GM12878 (cell line): ENCODE measurements around the gene PIAS1. TPM values are rescaled to one million over a fixed set of nuclear protein-coding genes. Genes with fewer than 3 reads are reported as not detected.

Experiments
- ATAC-seq: fragments of 200-7000 bp; cut with Tn5 transposase; 3 replicates; pipeline ENCODE4 v1.9.1; 2020; ENCODE audit warnings: mild to moderate bottlenecking, moderate library complexity
- BruUV-seq: library from RNA; stranded (reverse); fragments of 400-500 nt; replicated peaks from 2 replicates; lab custom pipeline; 2021; lab: Mats Ljungman, UMichigan
- CTCF ChIA-PET: fragments of 300-600 bp; sonication (Branson Sonifier 250); formaldehyde crosslinking; extraction: SDS; loops from one replicate; lab custom pipeline; 2021; ENCODE audit warnings: inconsistent platforms; lab: Yijun Ruan, JAX
- POLR2A ChIA-PET: fragments of 350-600 bp; formaldehyde crosslinking; extraction: SDS; loops from one replicate; lab custom pipeline; 2021; ENCODE audit warnings: inconsistent platforms; lab: Charles Lee
- RAD21 ChIA-PET: fragments of 300-600 bp; sonication (Branson Sonifier 250); formaldehyde crosslinking; loops from one replicate; lab custom pipeline; 2023; ENCODE audit warnings: antibody characterized with exemption; ENCODE audit not compliant: unreplicated experiment; lab: Charles Lee
- SMC1A ChIA-PET: fragments of 300-600 bp; sonication (Branson Sonifier 250); formaldehyde crosslinking; loops from one replicate; lab custom pipeline; 2023; ENCODE audit not compliant: unreplicated experiment, uncharacterized antibody; lab: Charles Lee
- DNase-seq: peaks from one replicate; pipeline ENCODE4 v3.0.0-alpha.2; 2011; ENCODE audit warnings: low read depth, low spot score
- FAIRE-seq: peaks from 3 replicates; lab custom pipeline; 2011; peaks lifted over from hg19 to GRCh38; lab: Jason Lieb, UNC
- H2AFZ ChIP-seq: 2 replicates; pipeline ENCODE4 v1.6.0; 2011; ENCODE audit warnings: low read depth, low read length, control low read depth; ENCODE audit not compliant: control insufficient read depth
- H3K27ac ChIP-seq: 2 replicates; pipeline ENCODE4 v1.5.1; 2011; ENCODE audit warnings: control low read depth; ENCODE audit not compliant: control insufficient read depth, insufficient read depth
- H3K27me3 ChIP-seq, 2 experiments: replicated peaks in 1 of 2; 2 replicates each; pipeline versions ENCODE4 v1.6.0 to v1.6.1; 2011; ENCODE audit warnings: low read length in 1 of 2; ENCODE audit not compliant: control insufficient read depth in 2 of 2, insufficient read depth in 2 of 2
- H3K36me3 ChIP-seq, 2 experiments: 2 replicates each; pipeline ENCODE4 v1.5.1; 2011; ENCODE audit warnings: low read length in 1 of 2; ENCODE audit not compliant: control insufficient read depth in 2 of 2, insufficient read depth in 2 of 2
- H3K4me1 ChIP-seq: 2 replicates; pipeline ENCODE4 v1.6.1; 2011; ENCODE audit warnings: mild to moderate bottlenecking, low read length, moderate library complexity, mixed read lengths; ENCODE audit not compliant: control insufficient read depth, insufficient read depth
- H3K4me2 ChIP-seq: 2 replicates; pipeline ENCODE4 v1.6.0; 2011; ENCODE audit warnings: control low read depth; ENCODE audit not compliant: control insufficient read depth, insufficient read depth
- H3K4me3 ChIP-seq: fragments of 200-600 bp; sonication (generic); 2 replicates; pipeline ENCODE4 v1.5.1; 2016
- H3K79me2 ChIP-seq: 2 replicates; pipeline ENCODE4 v1.6.0; 2011; ENCODE audit warnings: low read length; ENCODE audit not compliant: control insufficient read depth, insufficient read depth
- H3K9ac ChIP-seq: 2 replicates; pipeline ENCODE4 v1.8.0; 2011; ENCODE audit warnings: low read length, control low read depth, mixed read lengths; ENCODE audit not compliant: control insufficient read depth, insufficient read depth
- H3K9me3 ChIP-seq: replicated peaks from 3 replicates; pipeline ENCODE4 v1.5.1; 2011; ENCODE audit warnings: mild to moderate bottlenecking, low read length; ENCODE audit not compliant: control insufficient read depth, insufficient read depth
- H4K20me1 ChIP-seq: 2 replicates; pipeline ENCODE4 v1.6.0; 2011; ENCODE audit not compliant: control insufficient read depth, insufficient read depth
- ATF3 ChIP-seq: IDR thresholded peaks from 2 replicates; pipeline ENCODE4 v1.6.1; 2011; ENCODE audit warnings: low read depth, mild to moderate bottlenecking, low read length, moderate library complexity, borderline replicate concordance; ENCODE audit errors: extremely low read depth
- CHD1 ChIP-seq: IDR thresholded peaks from 2 replicates; pipeline ENCODE4 v1.6.1; 2012; ENCODE audit warnings: low read depth, low read length, improper control_type of control experiment
- DPF2 ChIP-seq: fragments of 450-650 bp; IDR thresholded peaks from 2 replicates; pipeline ENCODE4 v1.6.1; 2017; ENCODE audit warnings: mild to moderate bottlenecking
- EGR1 ChIP-seq, 2 experiments: IDR thresholded peaks; 1 replicate in 1 of 2; 2 replicates in 1 of 2; pipeline ENCODE4 v1.6.1; 2011 to 2012; ENCODE audit warnings: low read depth in 2 of 2, low read length in 2 of 2, borderline replicate concordance in 1 of 2, mild to moderate bottlenecking in 1 of 2, moderate library complexity in 1 of 2
- ESRRA ChIP-seq: IDR thresholded peaks from 2 replicates; pipeline ENCODE4 v1.6.1; 2012; ENCODE audit warnings: mild to moderate bottlenecking, low read length, improper control_type of control experiment
- IKZF1 ChIP-seq: fragments of 450-650 bp; conservative IDR thresholded peaks from 2 replicates; pipeline ENCODE4 v1.6.1; 2017; ENCODE audit warnings: antibody characterized with exemption, mild to moderate bottlenecking
- MEF2B ChIP-seq: fragments of 450-650 bp; IDR thresholded peaks from 2 replicates; pipeline ENCODE4 v1.6.1; 2018; ENCODE audit warnings: mild to moderate bottlenecking, moderate library complexity; ENCODE audit not compliant: partially characterized antibody, poor library complexity, severe bottlenecking
- MTA2 ChIP-seq: fragments of 450-650 bp; IDR thresholded peaks from 2 replicates; pipeline ENCODE4 v1.6.1; 2016; ENCODE audit warnings: low read depth, mild to moderate bottlenecking, moderate library complexity
- NR2F1 ChIP-seq: fragments of 450-650 bp; conservative IDR thresholded peaks from 2 replicates; pipeline ENCODE4 v1.6.1; 2017; ENCODE audit warnings: mild to moderate bottlenecking
- PKNOX1 ChIP-seq: fragments of 450-650 bp; IDR thresholded peaks from 2 replicates; pipeline ENCODE4 v1.6.1; 2016; ENCODE audit warnings: mild to moderate bottlenecking
- SMC3 ChIP-seq: IDR thresholded peaks from 2 replicates; pipeline ENCODE4 v1.6.1; 2011; ENCODE audit warnings: low read length, improper control_type of control experiment, borderline replicate concordance
- WGBS: methylation state at CpG from one replicate; pipeline ENCODE4 v1.1.6; 2016; ENCODE audit warnings: low lambda C conversion rate; ENCODE audit not compliant: insufficient replicate concordance, insufficient coverage; ENCODE audit errors: missing lambda C conversion rate; 5-methylcytosine and 5-hydroxymethylcytosine counted together
- in situ Hi-C: fragments of 300-500 bp; cut with MboI; formaldehyde crosslinking; loops from 9 replicates; pipeline ENCODE4 v1.14.3; 2018; ENCODE audit warnings: mixed read lengths
- intact Hi-C: fragments of 100-400 bp; cut with micrococcal nuclease; formaldehyde crosslinking; loops from one replicate; pipeline ENCODE4 v1.14.2; 2022; ENCODE audit not compliant: unreplicated experiment
- polyA plus RNA-seq, 11 experiments: library from polyadenylated mRNA; depleted of rRNA in 4 of 11; unstranded in 6 of 11; stranded (reverse) in 5 of 11; fragments of >200 nt; fragmentation: Nextera tagmentation in 4 of 11; fragmentation: Illumina TruSeq in 1 of 11; extraction: Ambion mirVana in 4 of 11; extraction: Trizol in 1 of 11; gene quantifications; 1 replicate in 1 of 11; 2 replicates in 10 of 11; pipeline versions ENCODE4 v1.2.1 to v1.2.3, GENCODE V29; 2011 to 2016; ENCODE audit warnings: inconsistent platforms in 2 of 11, missing spikeins in 2 of 11, low read depth in 1 of 11
- total RNA-seq, 4 experiments: library from RNA; depleted of rRNA in 3 of 4; stranded (reverse); fragments of >200 nt in 3 of 4; fragmentation: Illumina TruSeq in 1 of 4; extraction: Trizol in 1 of 4; gene quantifications; 2 replicates each; pipeline versions ENCODE4 v1.2.1 to v1.2.3, GENCODE V29; 2013 to 2021

Gene PIAS1
- total and polyA plus RNA-seq, 10 of the 15 experiments (the other 5 are each of a cell fraction or from before 2014, with no cell fraction given) = 20.2 to 96.3 (median 37.0) TPM

GRCh38 chr15:68080334-68080733 is 26.2 kb downstream of the PIAS1 start:
- ATAC-seq (no peak; the same call in 2 of the 3 replicates), DNase-seq (no peak), FAIRE-seq (no peak)
- Histone ChIP-seq H3K4me1 (peaks cover 15% of the 10 kb centered on the region), H3K4me3 (no peak overlapping the region), H3K9ac (no peak overlapping the region), H4K20me1 (no peaks in the 10 kb centered on the region; the same call in 1 of the 2 replicates), H3K36me3 (no peaks in the 10 kb centered on the region; a peak in 2 of 4 replicates), H3K4me2 (no peak overlapping the region), H3K79me2 (peaks cover 99% of the 10 kb centered on the region), H2AFZ (no peak overlapping the region), H3K9me3 (no peaks in the 10 kb centered on the region), H3K27ac (no peak overlapping the region), H3K27me3 (no peaks in the 10 kb centered on the region)
- POLR2A ChIA-PET = interaction anchor here (0.9 to 1.4 kb wide), 3 partner anchors 25 to 119 kb away, joined by 4 to 5 read pairs (median 5); no protein-coding TSS in a partner anchor
- no TSS peak for BruUV-seq
- intact Hi-C loops = no loop called here
- RAD21 ChIA-PET = interaction anchor here (0.5 kb wide), 1 partner anchor 219 kb away, joined by 3 read pairs; no protein-coding TSS in a partner anchor
- CTCF ChIA-PET = interaction anchor here (1.3 kb wide), 1 partner anchor 75 kb away, joined by 3 read pairs; no protein-coding TSS in a partner anchor
- 100% methylated on average over 1 of the region's 1 CpG for WGBS
- TF ChIP-seq SMC3 (no peak), ATF3 (no peak), DPF2 (0 out of 2 replicates have a peak, but pooled peaks have one; percentile 0)
- in situ Hi-C loops = no loop called here
- SMC1A ChIA-PET = interaction anchor here (0.9 to 4.0 kb wide), 3 partner anchors 25 to 75 kb away, joined by 3 to 26 read pairs (median 4); partner anchors contain the start of gene PIAS1

GRCh38 chr15:68080783-68081182 is 26.7 kb downstream of the PIAS1 start:
- ATAC-seq (peak; percentile 53), DNase-seq (no peak), FAIRE-seq (no peak)
- TF ChIP-seq EGR1 (IDR thresholded peaks at IDR 0.05; ENCODE audit: borderline replicate concordance in 1 of 2, low read depth in 2 of 2, low read length in 2 of 2) (no peak), CHD1 (no peak), MTA2 (peak; percentile 82), PKNOX1 (no peak), NR2F1 (peak; percentile 55; the same call in 1 of the 2 replicates), MEF2B (peak; percentile 10), IKZF1 (0 out of 2 replicates have a peak, but pooled peaks have one; percentile 19), DPF2 (0 out of 2 replicates have a peak, but pooled peaks have one; percentile 32), ESRRA (peak; percentile 88; the same call in 1 of the 2 replicates)
- no peak overlapping the region for H3K4me3 ChIP-seq
- H3K9me3 ChIP-seq = no peaks in the 10 kb centered on the region
- H3K4me2 ChIP-seq = no peak overlapping the region
- H4K20me1 ChIP-seq = no peaks in the 10 kb centered on the region; the same call in 1 of the 2 replicates
- ChIA-PET SMC1A (interaction anchor here (0.9 to 4.0 kb wide), 4 partner anchors 25 to 218 kb away, joined by 3 to 26 read pairs (median 12); partner anchors contain the start of gene PIAS1), POLR2A (interaction anchor here (0.9 to 1.4 kb wide), 3 partner anchors 26 to 119 kb away, joined by 4 to 5 read pairs (median 5); no protein-coding TSS in a partner anchor), CTCF (interaction anchor here (1.3 kb wide), 1 partner anchor 74 kb away, joined by 3 read pairs; no protein-coding TSS in a partner anchor), RAD21 (no interaction called here)
- BruUV-seq = no TSS peak
- in situ Hi-C loops = no loop called here
- H2AFZ ChIP-seq = no peak overlapping the region
- H3K27ac ChIP-seq = no peak overlapping the region
- peaks cover 0 to 3% of the 10 kb centered on the region in 2 experiments; a peak in 3 of 4 replicates for H3K36me3 ChIP-seq
- H3K27me3 ChIP-seq = no peaks in the 10 kb centered on the region
- peaks cover 99% of the 10 kb centered on the region for H3K79me2 ChIP-seq
- H3K9ac ChIP-seq = no peak overlapping the region
- whole genome bisulfite sequencing = 61% methylated on average over 3 of the region's 3 CpGs
- peaks cover 15% of the 10 kb centered on the region for H3K4me1 ChIP-seq
- intact Hi-C loops = no loop called here
